Omental fat pad (tissue), 4 donors: ENCODE data around the gene GGCX. TPM values are rescaled to one million over a fixed set of nuclear protein-coding genes. Genes with fewer than 3 reads are reported as not detected.
A peak's percentile ranks its signal among the peaks of the same experiment; 100 is the strongest.

Source experiments
- ATAC-seq: fragments of 150-250 bp; one replicate; pipeline ENCODE4 v1.9.1; 2016; ENCODE audit warnings: mild to moderate bottlenecking, moderate library complexity; ENCODE audit not compliant: low FRiP score
- DNase-seq: peaks from one replicate; pipeline ENCODE4 v3.0.0-alpha.2; 2019; ENCODE audit warnings: low spot score
- CTCF ChIP-seq, 3 donors: fragments of 450-650 bp; IDR thresholded peaks; one replicate each; pipeline ENCODE4 v1.5.1; 2016 to 2017; ENCODE audit warnings: antibody characterized with exemption in 3 of 3, mild to moderate bottlenecking in 3 of 3, moderate library complexity in 2 of 3
- total RNA-seq, 4 donors: library from RNA; depleted of rRNA; stranded (reverse); fragments of >200 nt; gene quantifications; one replicate each; pipeline ENCODE4 v1.1.0, GENCODE V29; 2016

Gene GGCX
- total RNA-seq, 4 donors from 2014 or later, result 24.7 to 44.1 (median 39.8) TPM

- TF ChIP-seq CTCF (IDR thresholded peaks at IDR 0.05), result no peak
- peak; percentile 39 for DNase-seq
- ATAC-seq, result peak; percentile 26
Measured at GRCh38 chr2:85539361-85540132, 21.7 kb downstream of the GGCX start.

GRCh38 chr2:85538507-85539360 is 22.6 kb downstream of the GGCX start, which contains the start of gene MAT2A:
Gene MAT2A (plus strand): TSS chr2:85539168. CDS start chr2:85539288, 120 bp downstream.
- DNase-seq (peak; percentile 85), ATAC-seq (peak; percentile 90)
- peak in 2 of 3 donors; percentile 58 to 75 for TF ChIP-seq CTCF (IDR thresholded peaks at IDR 0.05)

- ATAC-seq (peak; percentile 0), DNase-seq (no peak)
- TF ChIP-seq CTCF (IDR thresholded peaks at IDR 0.05), result no peak
Measured at GRCh38 chr2:85537600-85538506, 23.4 kb downstream of the GGCX start.

- no peak for TF ChIP-seq CTCF (IDR thresholded peaks at IDR 0.05)
- ATAC-seq (no peak), DNase-seq (no peak)
Measured at GRCh38 chr2:85536479-85536878, 24.8 kb downstream of the GGCX start.

- ATAC-seq (no peak), DNase-seq (no peak)
- no peak for TF ChIP-seq CTCF (IDR thresholded peaks at IDR 0.05)
Measured at GRCh38 chr2:85534881-85535280, 26.4 kb downstream of the GGCX start.

GRCh38 chr2:85534099-85534498 is 27.2 kb downstream of the GGCX start:
- no peak for ATAC-seq
- no peak for DNase-seq
- no peak for TF ChIP-seq CTCF (IDR thresholded peaks at IDR 0.05)
